HEK293 (cell line): ENCODE data around the gene THAP11.

Experiments used
- CTCF ChIP-seq: fragments of 450-650 bp; formaldehyde crosslinking; IDR thresholded peaks from 2 replicates; pipeline ENCODE4 v1.5.1; 2016; ENCODE audit warnings: missing biosample characterization, missing genetic modification characterization
- EGR2 ChIP-seq: fragments of 450-650 bp; formaldehyde crosslinking; IDR thresholded peaks from 2 replicates; pipeline ENCODE4 v1.5.1; 2016; ENCODE audit warnings: low read depth, missing biosample characterization, missing genetic modification characterization
- INSM2 ChIP-seq: fragments of 450-650 bp; formaldehyde crosslinking; IDR thresholded peaks from 2 replicates; pipeline ENCODE4 v1.5.1; 2016; ENCODE audit warnings: missing biosample characterization, missing genetic modification characterization
- KLF1 ChIP-seq: fragments of 450-650 bp; formaldehyde crosslinking; IDR thresholded peaks from 2 replicates; pipeline ENCODE4 v1.5.1; 2016; ENCODE audit warnings: missing biosample characterization, missing genetic modification characterization
- MYNN ChIP-seq: fragments of 450-650 bp; formaldehyde crosslinking; IDR thresholded peaks from 2 replicates; pipeline ENCODE4 v1.5.1; 2016; ENCODE audit warnings: missing biosample characterization, missing genetic modification characterization, borderline replicate concordance
- PBX3 ChIP-seq: sonication (generic); formaldehyde crosslinking; IDR thresholded peaks from 2 replicates; pipeline ENCODE4 v1.8.1; 2022; ENCODE audit warnings: mild to moderate bottlenecking, moderate library complexity, missing genetic modification reagents
- REST ChIP-seq: fragments of 450-650 bp; formaldehyde crosslinking; IDR thresholded peaks from 2 replicates; pipeline ENCODE4 v1.5.1; 2016; ENCODE audit warnings: missing biosample characterization, missing genetic modification characterization
- TSHZ1 ChIP-seq: fragments of 450-650 bp; formaldehyde crosslinking; IDR thresholded peaks from 2 replicates; pipeline ENCODE4 v1.5.1; 2016; ENCODE audit warnings: missing biosample characterization, missing genetic modification characterization, borderline replicate concordance
- ZBTB10 ChIP-seq: fragments of 450-650 bp; formaldehyde crosslinking; IDR thresholded peaks from 2 replicates; pipeline ENCODE4 v1.5.1; 2016; ENCODE audit warnings: missing biosample characterization, missing genetic modification characterization
- ZEB2 ChIP-seq: fragments of 450-650 bp; formaldehyde crosslinking; IDR thresholded peaks from 2 replicates; pipeline ENCODE4 v1.5.1; 2016; ENCODE audit warnings: missing biosample characterization, missing genetic modification characterization
- ZSCAN18 ChIP-seq: fragments of 450-650 bp; formaldehyde crosslinking; IDR thresholded peaks from 2 replicates; pipeline ENCODE4 v1.5.1; 2016; ENCODE audit warnings: missing biosample characterization, missing genetic modification characterization

GRCh38 chr16:67811899-67812298 lies 30.2 kb upstream of the THAP11 start:
- TF ChIP-seq CTCF (tag by site-specific recombination), result no peak
- TF ChIP-seq PBX3 (CRISPR knock-in tag), result no peak
- no peak for TF ChIP-seq INSM2 (tag by site-specific recombination)
- no peak for TF ChIP-seq REST (tag by site-specific recombination)
- no peak for TF ChIP-seq EGR2 (tag by site-specific recombination)
- TF ChIP-seq MYNN, result no peak
- TF ChIP-seq KLF1, result no peak
- no peak for TF ChIP-seq ZBTB10 (tag by site-specific recombination)
- TF ChIP-seq ZEB2 (tag by site-specific recombination), result no peak
- TF ChIP-seq ZSCAN18 (tag by site-specific recombination), result no peak
- no peak for TF ChIP-seq TSHZ1 (tag by site-specific recombination)
